ENCODE data around the gene SURF6.

DNA sequence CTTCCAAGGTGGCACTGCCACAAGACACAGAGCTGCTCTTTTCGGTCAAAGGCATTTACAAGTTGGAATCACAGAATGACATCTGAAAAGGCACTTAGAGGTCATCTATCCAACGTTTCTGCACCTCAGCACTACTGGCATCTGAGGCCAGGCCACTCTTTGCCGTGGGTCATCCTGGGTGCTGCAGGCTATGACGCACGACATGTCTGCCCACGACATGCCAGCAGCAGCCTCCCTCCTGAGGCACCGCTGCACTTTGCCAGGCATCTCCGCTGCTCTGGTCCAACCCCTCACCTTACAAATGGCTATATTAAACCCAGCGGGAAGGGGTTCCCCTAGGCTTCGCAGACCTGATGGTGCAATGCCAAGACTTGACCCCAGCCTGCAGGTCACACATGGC lies 31.8 kb upstream of the SURF6 start:
- no peak for TF ChIP-seq SIN3A (IDR thresholded peaks at IDR 0.05; ENCODE audit: borderline replicate concordance, insufficient read depth, low read depth, low read length)
- TF ChIP-seq, protein P1, sequence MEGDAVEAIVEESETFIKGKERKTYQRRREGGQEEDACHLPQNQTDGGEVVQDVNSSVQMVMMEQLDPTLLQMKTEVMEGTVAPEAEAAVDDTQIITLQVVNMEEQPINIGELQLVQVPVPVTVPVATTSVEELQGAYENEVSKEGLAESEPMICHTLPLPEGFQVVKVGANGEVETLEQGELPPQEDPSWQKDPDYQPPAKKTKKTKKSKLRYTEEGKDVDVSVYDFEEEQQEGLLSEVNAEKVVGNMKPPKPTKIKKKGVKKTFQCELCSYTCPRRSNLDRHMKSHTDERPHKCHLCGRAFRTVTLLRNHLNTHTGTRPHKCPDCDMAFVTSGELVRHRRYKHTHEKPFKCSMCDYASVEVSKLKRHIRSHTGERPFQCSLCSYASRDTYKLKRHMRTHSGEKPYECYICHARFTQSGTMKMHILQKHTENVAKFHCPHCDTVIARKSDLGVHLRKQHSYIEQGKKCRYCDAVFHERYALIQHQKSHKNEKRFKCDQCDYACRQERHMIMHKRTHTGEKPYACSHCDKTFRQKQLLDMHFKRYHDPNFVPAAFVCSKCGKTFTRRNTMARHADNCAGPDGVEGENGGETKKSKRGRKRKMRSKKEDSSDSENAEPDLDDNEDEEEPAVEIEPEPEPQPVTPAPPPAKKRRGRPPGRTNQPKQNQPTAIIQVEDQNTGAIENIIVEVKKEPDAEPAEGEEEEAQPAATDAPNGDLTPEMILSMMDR (IDR thresholded peaks at IDR 0.05) = no peak
